Panc1 (cell line): ENCODE data around the gene GMDS. TPM values are rescaled to one million over a fixed set of nuclear protein-coding genes. Genes with fewer than 3 reads are reported as not detected.

ENCODE experiments used
- ATAC-seq: fragments of 200-7000 bp; cut with Tn5 transposase; 2 replicates; pipeline ENCODE4 v1.9.1; 2020; ENCODE audit warnings: mild to moderate bottlenecking, moderate library complexity
- BruUV-seq: library from RNA; stranded (reverse); fragments of 400-500 nt; replicated peaks from 2 replicates; lab custom pipeline; 2021; lab: Mats Ljungman, UMichigan
- CTCF ChIA-PET: fragments of 300-600 bp; sonication (Branson Sonifier 250); formaldehyde crosslinking; loops from one replicate; lab custom pipeline; 2022; ENCODE audit warnings: antibody characterized with exemption; lab: Charles Lee
- POLR2A ChIA-PET: fragments of 300-600 bp; sonication (Branson Sonifier 250); formaldehyde crosslinking; loops from one replicate; lab custom pipeline; 2022; ENCODE audit warnings: antibody characterized with exemption; lab: Charles Lee
- DNase-seq: peaks from one replicate; pipeline ENCODE4 v3.0.0-alpha.2; 2010; ENCODE audit warnings: low read depth, low spot score
- H3K27ac ChIP-seq: 2 replicates; pipeline ENCODE4 v1.5.1; 2011; ENCODE audit warnings: mild to moderate bottlenecking, low read length, inconsistent platforms
- H3K27me3 ChIP-seq: fragments of 200-500 bp; sonication (Bioruptor generic); 2 replicates; pipeline ENCODE4 v1.6.0; 2014; ENCODE audit warnings: low read length, inconsistent platforms; ENCODE audit not compliant: control insufficient read depth, insufficient read depth
- H3K36me3 ChIP-seq: fragments of 200-500 bp; sonication (Bioruptor generic); 2 replicates; pipeline ENCODE4 v1.5.1; 2014; ENCODE audit warnings: inconsistent platforms, mild to moderate bottlenecking, low read length, moderate library complexity; ENCODE audit not compliant: control insufficient read depth, insufficient read depth
- H3K4me1 ChIP-seq: 2 replicates; pipeline ENCODE4 v1.5.1; 2011; ENCODE audit warnings: inconsistent platforms, mild to moderate bottlenecking, low read length, moderate library complexity; ENCODE audit not compliant: control insufficient read depth, insufficient read depth
- H3K4me3 ChIP-seq, 2 experiments: 2 replicates each; pipeline ENCODE4 v1.5.1; 2011 to 2012; ENCODE audit warnings: low read depth in 2 of 2, low read length in 2 of 2, mild to moderate bottlenecking in 2 of 2, inconsistent platforms in 1 of 2, moderate library complexity in 1 of 2
- H3K9me3 ChIP-seq: fragments of 200-500 bp; sonication (Bioruptor generic); 2 replicates; pipeline ENCODE4 v1.5.1; 2014; ENCODE audit warnings: low read depth, mild to moderate bottlenecking, inconsistent platforms, low read length, moderate library complexity; ENCODE audit not compliant: control insufficient read depth, insufficient read depth
- POLR2AphosphoS5 ChIP-seq: IDR thresholded peaks from 2 replicates; pipeline ENCODE4 v1.6.1; 2012; ENCODE audit warnings: mild to moderate bottlenecking, low read depth, low read length, moderate library complexity
- SIN3A ChIP-seq: IDR thresholded peaks from 2 replicates; pipeline ENCODE4 v1.6.1; 2012; ENCODE audit warnings: low read depth, mild to moderate bottlenecking, low read length, moderate library complexity, borderline replicate concordance; ENCODE audit not compliant: insufficient read depth
- TCF7L2 ChIP-seq: IDR thresholded peaks from 2 replicates; pipeline ENCODE4 v1.6.1; 2011; ENCODE audit warnings: mild to moderate bottlenecking, low read depth, low read length, inconsistent platforms
- in situ Hi-C: cut with HindIII; loops from 2 replicates; pipeline ENCODE4 v1.10.0; 2016; ENCODE audit warnings: low sequenced_read_pairs, low pct_unique_long_range_greater_than_20kb
- intact Hi-C: fragments of 100-400 bp; cut with micrococcal nuclease; formaldehyde crosslinking; loops from one replicate; pipeline ENCODE4 v1.10.0; 2022; ENCODE audit not compliant: unreplicated experiment
- total RNA-seq: library from RNA; stranded (reverse); gene quantifications from one replicate; pipeline ENCODE4 v1.2.1, GENCODE V29; 2021; ENCODE audit not compliant: unreplicated experiment
- TF ChIP-seq, protein P1 (sequence below), 2 experiments: IDR thresholded peaks; 2 replicates each; pipeline ENCODE4 v1.6.1; 2011 to 2012; ENCODE audit warnings: low read depth in 2 of 2, control low read depth in 1 of 2, low read length in 1 of 2, mild to moderate bottlenecking in 1 of 2, moderate library complexity in 1 of 2; ENCODE audit not compliant: insufficient read depth in 1 of 2
- TF ChIP-seq, protein P2 (sequence below): fragments of 450-650 bp; IDR thresholded peaks from 2 replicates; pipeline ENCODE4 v1.5.1; 2017; ENCODE audit warnings: mild to moderate bottlenecking

GMDS gene
- total RNA-seq, 1 experiment from 2014 or later: 9.8 TPM

DNA sequence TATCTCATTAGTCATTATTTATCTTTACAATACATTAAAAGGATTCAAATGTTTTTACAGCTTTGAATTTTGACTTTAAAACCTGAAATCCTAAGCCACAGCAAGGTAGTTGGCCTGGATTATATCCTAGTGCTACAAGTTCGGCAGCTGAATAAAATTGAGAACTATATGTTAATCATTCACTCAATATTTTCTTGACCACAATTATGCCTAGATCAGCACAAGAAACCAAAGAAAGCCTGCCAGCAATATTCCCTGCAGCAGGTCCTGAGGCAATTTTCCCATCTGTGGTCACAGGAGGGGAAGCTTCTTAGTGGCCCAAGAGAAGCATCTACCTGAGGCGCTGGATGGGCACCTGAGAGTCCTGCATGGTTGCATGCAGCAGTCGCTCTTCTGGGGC is 183.5 kb downstream of the GMDS start:
- Histone ChIP-seq H3K36me3 (no peaks in the 10 kb centered on the region), H3K27ac (no peak overlapping the region), H3K27me3 (no peaks in the 10 kb centered on the region), H3K4me1 (no peaks in the 10 kb centered on the region), H3K9me3 (no peaks in the 10 kb centered on the region), H3K4me3 (no peak overlapping the region)
- no TSS peak for BruUV-seq
- TF ChIP-seq, protein P1, sequence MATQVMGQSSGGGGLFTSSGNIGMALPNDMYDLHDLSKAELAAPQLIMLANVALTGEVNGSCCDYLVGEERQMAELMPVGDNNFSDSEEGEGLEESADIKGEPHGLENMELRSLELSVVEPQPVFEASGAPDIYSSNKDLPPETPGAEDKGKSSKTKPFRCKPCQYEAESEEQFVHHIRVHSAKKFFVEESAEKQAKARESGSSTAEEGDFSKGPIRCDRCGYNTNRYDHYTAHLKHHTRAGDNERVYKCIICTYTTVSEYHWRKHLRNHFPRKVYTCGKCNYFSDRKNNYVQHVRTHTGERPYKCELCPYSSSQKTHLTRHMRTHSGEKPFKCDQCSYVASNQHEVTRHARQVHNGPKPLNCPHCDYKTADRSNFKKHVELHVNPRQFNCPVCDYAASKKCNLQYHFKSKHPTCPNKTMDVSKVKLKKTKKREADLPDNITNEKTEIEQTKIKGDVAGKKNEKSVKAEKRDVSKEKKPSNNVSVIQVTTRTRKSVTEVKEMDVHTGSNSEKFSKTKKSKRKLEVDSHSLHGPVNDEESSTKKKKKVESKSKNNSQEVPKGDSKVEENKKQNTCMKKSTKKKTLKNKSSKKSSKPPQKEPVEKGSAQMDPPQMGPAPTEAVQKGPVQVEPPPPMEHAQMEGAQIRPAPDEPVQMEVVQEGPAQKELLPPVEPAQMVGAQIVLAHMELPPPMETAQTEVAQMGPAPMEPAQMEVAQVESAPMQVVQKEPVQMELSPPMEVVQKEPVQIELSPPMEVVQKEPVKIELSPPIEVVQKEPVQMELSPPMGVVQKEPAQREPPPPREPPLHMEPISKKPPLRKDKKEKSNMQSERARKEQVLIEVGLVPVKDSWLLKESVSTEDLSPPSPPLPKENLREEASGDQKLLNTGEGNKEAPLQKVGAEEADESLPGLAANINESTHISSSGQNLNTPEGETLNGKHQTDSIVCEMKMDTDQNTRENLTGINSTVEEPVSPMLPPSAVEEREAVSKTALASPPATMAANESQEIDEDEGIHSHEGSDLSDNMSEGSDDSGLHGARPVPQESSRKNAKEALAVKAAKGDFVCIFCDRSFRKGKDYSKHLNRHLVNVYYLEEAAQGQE (IDR thresholded peaks at IDR 0.05; ENCODE audit: insufficient read depth in 1 of 2, low read depth in 2 of 2, low read length in 1 of 2): no peak
- TF ChIP-seq POLR2AphosphoS5: no peak
- TF ChIP-seq TCF7L2: no peak
- TF ChIP-seq, protein P2, sequence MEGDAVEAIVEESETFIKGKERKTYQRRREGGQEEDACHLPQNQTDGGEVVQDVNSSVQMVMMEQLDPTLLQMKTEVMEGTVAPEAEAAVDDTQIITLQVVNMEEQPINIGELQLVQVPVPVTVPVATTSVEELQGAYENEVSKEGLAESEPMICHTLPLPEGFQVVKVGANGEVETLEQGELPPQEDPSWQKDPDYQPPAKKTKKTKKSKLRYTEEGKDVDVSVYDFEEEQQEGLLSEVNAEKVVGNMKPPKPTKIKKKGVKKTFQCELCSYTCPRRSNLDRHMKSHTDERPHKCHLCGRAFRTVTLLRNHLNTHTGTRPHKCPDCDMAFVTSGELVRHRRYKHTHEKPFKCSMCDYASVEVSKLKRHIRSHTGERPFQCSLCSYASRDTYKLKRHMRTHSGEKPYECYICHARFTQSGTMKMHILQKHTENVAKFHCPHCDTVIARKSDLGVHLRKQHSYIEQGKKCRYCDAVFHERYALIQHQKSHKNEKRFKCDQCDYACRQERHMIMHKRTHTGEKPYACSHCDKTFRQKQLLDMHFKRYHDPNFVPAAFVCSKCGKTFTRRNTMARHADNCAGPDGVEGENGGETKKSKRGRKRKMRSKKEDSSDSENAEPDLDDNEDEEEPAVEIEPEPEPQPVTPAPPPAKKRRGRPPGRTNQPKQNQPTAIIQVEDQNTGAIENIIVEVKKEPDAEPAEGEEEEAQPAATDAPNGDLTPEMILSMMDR: no peak
- no peak for TF ChIP-seq SIN3A
- POLR2A ChIA-PET: no interaction called here
- ATAC-seq: no peak
- intact Hi-C loops: no loop called here
- in situ Hi-C loops: no loop called here
- DNase-seq: no peak
- CTCF ChIA-PET: no interaction called here

DNA sequence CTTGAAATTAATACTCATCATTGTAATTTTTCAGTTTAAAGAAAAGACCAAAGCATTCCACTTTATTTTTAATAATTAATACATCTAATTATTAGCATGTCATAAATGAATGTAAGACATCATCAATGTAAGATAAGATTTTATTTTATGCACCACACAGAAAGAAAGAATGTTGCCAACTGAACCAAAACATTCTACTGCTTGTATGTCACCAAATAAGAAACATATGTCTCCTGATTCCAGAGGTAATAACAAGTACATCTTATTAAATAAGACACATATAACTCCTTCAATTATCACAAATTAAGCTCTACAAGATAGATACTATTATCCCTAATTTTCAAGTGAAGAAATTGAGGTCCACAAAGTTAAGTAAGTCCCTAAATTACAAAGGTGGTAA is 189.5 kb downstream of the GMDS start:
- no peak for DNase-seq
- no TSS peak for BruUV-seq

More for the DNA sequence above, 189.5 kb downstream of the GMDS start:
- H3K36me3 ChIP-seq: no peaks in the 10 kb centered on the region
- no peaks in the 10 kb centered on the region for H3K9me3 ChIP-seq
- H3K27ac ChIP-seq: no peak overlapping the region
- intact Hi-C loops (no loop called here), in situ Hi-C loops (no loop called here)
- no peaks in the 10 kb centered on the region for H3K4me1 ChIP-seq
- ATAC-seq: no peak
- CTCF ChIA-PET: no interaction called here
- H3K4me3 ChIP-seq: no peak overlapping the region
- no peaks in the 10 kb centered on the region for H3K27me3 ChIP-seq
- TF ChIP-seq TCF7L2 (no peak), POLR2AphosphoS5 (no peak), SIN3A (no peak)
- TF ChIP-seq, protein P2: no peak
- TF ChIP-seq, protein P1 (IDR thresholded peaks at IDR 0.05; ENCODE audit: insufficient read depth in 1 of 2, low read depth in 2 of 2, low read length in 1 of 2): no peak
- POLR2A ChIA-PET: no interaction called here
